GM12878 (cell line): ENCODE data around the gene TRERF1. TPM values are rescaled to one million over a fixed set of nuclear protein-coding genes. Genes with fewer than 3 reads are reported as not detected.

Source experiments
- ATAC-seq: fragments of 200-7000 bp; cut with Tn5 transposase; 3 replicates; pipeline ENCODE4 v1.9.1; 2020; ENCODE audit warnings: mild to moderate bottlenecking, moderate library complexity
- BruUV-seq: library from RNA; stranded (reverse); fragments of 400-500 nt; replicated peaks from 2 replicates; lab custom pipeline; 2021; lab: Mats Ljungman, UMichigan
- CTCF ChIA-PET: fragments of 300-600 bp; sonication (Branson Sonifier 250); formaldehyde crosslinking; extraction: SDS; loops from one replicate; lab custom pipeline; 2021; ENCODE audit warnings: inconsistent platforms; lab: Yijun Ruan, JAX
- POLR2A ChIA-PET: fragments of 350-600 bp; formaldehyde crosslinking; extraction: SDS; loops from one replicate; lab custom pipeline; 2021; ENCODE audit warnings: inconsistent platforms; lab: Charles Lee
- RAD21 ChIA-PET: fragments of 300-600 bp; sonication (Branson Sonifier 250); formaldehyde crosslinking; loops from one replicate; lab custom pipeline; 2023; ENCODE audit warnings: antibody characterized with exemption; ENCODE audit not compliant: unreplicated experiment; lab: Charles Lee
- SMC1A ChIA-PET: fragments of 300-600 bp; sonication (Branson Sonifier 250); formaldehyde crosslinking; loops from one replicate; lab custom pipeline; 2023; ENCODE audit not compliant: unreplicated experiment, uncharacterized antibody; lab: Charles Lee
- DNase-seq: peaks from one replicate; pipeline ENCODE4 v3.0.0-alpha.2; 2011; ENCODE audit warnings: low read depth, low spot score
- FAIRE-seq: peaks from 3 replicates; lab custom pipeline; 2011; peaks lifted over from hg19 to GRCh38; lab: Jason Lieb, UNC
- H2AFZ ChIP-seq: 2 replicates; pipeline ENCODE4 v1.6.0; 2011; ENCODE audit warnings: low read depth, low read length, control low read depth; ENCODE audit not compliant: control insufficient read depth
- H3K27ac ChIP-seq: 2 replicates; pipeline ENCODE4 v1.5.1; 2011; ENCODE audit warnings: control low read depth; ENCODE audit not compliant: control insufficient read depth, insufficient read depth
- H3K27me3 ChIP-seq, 2 experiments: replicated peaks in 1 of 2; 2 replicates each; pipeline versions ENCODE4 v1.6.0 to v1.6.1; 2011; ENCODE audit warnings: low read length in 1 of 2; ENCODE audit not compliant: control insufficient read depth in 2 of 2, insufficient read depth in 2 of 2
- H3K36me3 ChIP-seq, 2 experiments: 2 replicates each; pipeline ENCODE4 v1.5.1; 2011; ENCODE audit warnings: low read length in 1 of 2; ENCODE audit not compliant: control insufficient read depth in 2 of 2, insufficient read depth in 2 of 2
- H3K4me1 ChIP-seq: 2 replicates; pipeline ENCODE4 v1.6.1; 2011; ENCODE audit warnings: mild to moderate bottlenecking, low read length, moderate library complexity, mixed read lengths; ENCODE audit not compliant: control insufficient read depth, insufficient read depth
- H3K4me2 ChIP-seq: 2 replicates; pipeline ENCODE4 v1.6.0; 2011; ENCODE audit warnings: control low read depth; ENCODE audit not compliant: control insufficient read depth, insufficient read depth
- H3K4me3 ChIP-seq: fragments of 200-600 bp; sonication (generic); 2 replicates; pipeline ENCODE4 v1.5.1; 2016
- H3K79me2 ChIP-seq: 2 replicates; pipeline ENCODE4 v1.6.0; 2011; ENCODE audit warnings: low read length; ENCODE audit not compliant: control insufficient read depth, insufficient read depth
- H3K9ac ChIP-seq: 2 replicates; pipeline ENCODE4 v1.8.0; 2011; ENCODE audit warnings: low read length, control low read depth, mixed read lengths; ENCODE audit not compliant: control insufficient read depth, insufficient read depth
- H3K9me3 ChIP-seq: replicated peaks from 3 replicates; pipeline ENCODE4 v1.5.1; 2011; ENCODE audit warnings: mild to moderate bottlenecking, low read length; ENCODE audit not compliant: control insufficient read depth, insufficient read depth
- H4K20me1 ChIP-seq: 2 replicates; pipeline ENCODE4 v1.6.0; 2011; ENCODE audit not compliant: control insufficient read depth, insufficient read depth
- CREB1 ChIP-seq: IDR thresholded peaks from 2 replicates; pipeline ENCODE4 v1.6.1; 2012; ENCODE audit warnings: low read depth, mild to moderate bottlenecking, inconsistent platforms
- FOXM1 ChIP-seq: IDR thresholded peaks from 2 replicates; pipeline ENCODE4 v1.6.1; 2012; ENCODE audit warnings: low read depth, mild to moderate bottlenecking, inconsistent platforms, low read length, moderate library complexity
- MTA3 ChIP-seq: IDR thresholded peaks from 2 replicates; pipeline ENCODE4 v1.6.1; 2012; ENCODE audit warnings: low read length, inconsistent platforms, borderline replicate concordance
- NR2C2 ChIP-seq: IDR thresholded peaks from 2 replicates; pipeline ENCODE4 v1.6.1; 2011; ENCODE audit warnings: borderline replicate concordance, low read depth; ENCODE audit not compliant: control insufficient read depth, insufficient read length
- POLR2A ChIP-seq: IDR thresholded peaks from 2 replicates; pipeline ENCODE4 v1.6.1; 2011; ENCODE audit warnings: low read depth, mild to moderate bottlenecking, low read length
- SMAD5 ChIP-seq: IDR thresholded peaks from 2 replicates; pipeline ENCODE4 v1.6.1; 2016; ENCODE audit warnings: antibody characterized with exemption, low read depth
- SMARCA5 ChIP-seq: fragments of 450-650 bp; IDR thresholded peaks from 2 replicates; pipeline ENCODE4 v1.6.1; 2017; ENCODE audit warnings: mild to moderate bottlenecking
- STAT3 ChIP-seq: IDR thresholded peaks from 2 replicates; pipeline ENCODE4 v1.6.1; 2011; ENCODE audit warnings: low read depth, low read length, improper control_type of control experiment
- TARDBP ChIP-seq: IDR thresholded peaks from 2 replicates; pipeline ENCODE4 v1.6.1; 2016; ENCODE audit warnings: borderline replicate concordance
- YY1 ChIP-seq: IDR thresholded peaks from 2 replicates; pipeline ENCODE4 v1.6.1; 2011; ENCODE audit warnings: low read depth, mild to moderate bottlenecking, low read length
- WGBS: methylation state at CpG from one replicate; pipeline ENCODE4 v1.1.6; 2016; ENCODE audit warnings: low lambda C conversion rate; ENCODE audit not compliant: insufficient replicate concordance, insufficient coverage; ENCODE audit errors: missing lambda C conversion rate; 5-methylcytosine and 5-hydroxymethylcytosine counted together
- in situ Hi-C: fragments of 300-500 bp; cut with MboI; formaldehyde crosslinking; loops from 9 replicates; pipeline ENCODE4 v1.14.3; 2018; ENCODE audit warnings: mixed read lengths
- intact Hi-C: fragments of 100-400 bp; cut with micrococcal nuclease; formaldehyde crosslinking; loops from one replicate; pipeline ENCODE4 v1.14.2; 2022; ENCODE audit not compliant: unreplicated experiment
- polyA plus RNA-seq, 11 experiments: library from polyadenylated mRNA; depleted of rRNA in 4 of 11; unstranded in 6 of 11; stranded (reverse) in 5 of 11; fragments of >200 nt; fragmentation: Nextera tagmentation in 4 of 11; fragmentation: Illumina TruSeq in 1 of 11; extraction: Ambion mirVana in 4 of 11; extraction: Trizol in 1 of 11; gene quantifications; 1 replicate in 1 of 11; 2 replicates in 10 of 11; pipeline versions ENCODE4 v1.2.1 to v1.2.3, GENCODE V29; 2011 to 2016; ENCODE audit warnings: inconsistent platforms in 2 of 11, missing spikeins in 2 of 11, low read depth in 1 of 11
- total RNA-seq, 4 experiments: library from RNA; depleted of rRNA in 3 of 4; stranded (reverse); fragments of >200 nt in 3 of 4; fragmentation: Illumina TruSeq in 1 of 4; extraction: Trizol in 1 of 4; gene quantifications; 2 replicates each; pipeline versions ENCODE4 v1.2.1 to v1.2.3, GENCODE V29; 2013 to 2021
- TF ChIP-seq, protein P1 (sequence below): IDR thresholded peaks from 2 replicates; pipeline ENCODE4 v1.6.1; 2011; ENCODE audit warnings: low read depth, mild to moderate bottlenecking, low read length, moderate library complexity, borderline replicate concordance; ENCODE audit errors: extremely low read depth
- TF ChIP-seq, protein P2 (sequence below): IDR thresholded peaks from 2 replicates; pipeline ENCODE4 v1.6.1; 2012; ENCODE audit warnings: improper control_type of control experiment, low read depth, low read length; ENCODE audit not compliant: insufficient replicate concordance
- TF ChIP-seq, protein P3 (sequence below): fragments of 450-650 bp; formaldehyde crosslinking; IDR thresholded peaks from 2 replicates; pipeline ENCODE4 v1.4.0; 2022; ENCODE audit warnings: mild to moderate bottlenecking, moderate library complexity
- TF ChIP-seq, protein P4 (sequence below): fragments of 450-650 bp; IDR thresholded peaks from 2 replicates; pipeline ENCODE4 v1.6.1; 2017; ENCODE audit warnings: mild to moderate bottlenecking

Gene TRERF1
- total and polyA plus RNA-seq, 10 of the 15 experiments (the other 5 are each of a cell fraction or from before 2014, with no cell fraction given) = 2.2 to 19.4 (median 7.2) TPM

DNA sequence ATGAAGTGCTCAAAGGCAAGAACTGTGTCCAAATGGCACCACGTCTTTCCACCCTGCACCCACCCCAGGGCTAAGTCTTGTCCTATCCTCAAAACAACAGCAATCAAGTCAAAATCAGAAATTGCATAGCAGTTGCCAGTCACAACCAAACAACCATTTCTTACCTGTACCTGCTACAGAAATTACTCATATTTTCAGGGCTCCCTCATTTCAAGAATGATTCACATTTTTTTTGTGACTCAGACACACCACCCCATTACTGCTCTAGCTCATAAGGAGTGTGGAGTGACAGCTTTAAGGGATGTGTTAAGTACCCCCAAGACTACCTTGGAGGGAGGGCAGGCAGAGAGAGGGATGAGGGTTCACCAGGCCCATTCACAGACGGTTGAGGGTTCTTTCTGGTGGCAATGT, 111.7 kb downstream of the TRERF1 start:
- H3K4me1 ChIP-seq = peaks cover 10% of the 10 kb centered on the region
- peak; percentile 57 for DNase-seq
- no peaks in the 10 kb centered on the region for H4K20me1 ChIP-seq
- H3K4me3 ChIP-seq = no peak overlapping the region
- BruUV-seq = no TSS peak
- ATAC-seq = peak; percentile 95
- no peak overlapping the region for H2AFZ ChIP-seq
- no peaks in the 10 kb centered on the region for H3K79me2 ChIP-seq
- ChIA-PET POLR2A (interaction anchor here (0.6 to 1.3 kb wide), 2 partner anchors 49 to 167 kb away, joined by 3 read pairs; no protein-coding TSS in a partner anchor), CTCF (interaction anchor here (1.1 to 2.4 kb wide), 7 partner anchors 13 to 207 kb away, joined by 3 to 7 read pairs (median 4); no protein-coding TSS in a partner anchor), RAD21 (interaction anchor here (0.9 to 1.0 kb wide), 2 partner anchors 50 to 63 kb away, joined by 3 to 4 read pairs; no protein-coding TSS in a partner anchor), SMC1A (interaction anchor here (0.7 to 2.1 kb wide), 9 partner anchors 10 to 169 kb away, joined by 3 to 8 read pairs (median 4); no protein-coding TSS in a partner anchor)
- 0% methylated on average over 2 of the region's 2 CpGs for WGBS
- no peak overlapping the region for H3K9ac ChIP-seq
- intact Hi-C loops (no loop called here), in situ Hi-C loops (no loop called here)
- no peak overlapping the region for H3K27ac ChIP-seq
- no peaks in the 10 kb centered on the region; a peak in 1 of 4 replicates for H3K36me3 ChIP-seq
- FAIRE-seq = peak; percentile 56
- H3K9me3 ChIP-seq = no peaks in the 10 kb centered on the region
- H3K4me2 ChIP-seq = peak overlapping the region; percentile 23; the same call in 1 of the 2 replicates
- no peaks in the 10 kb centered on the region for H3K27me3 ChIP-seq
- TF ChIP-seq, protein P1, sequence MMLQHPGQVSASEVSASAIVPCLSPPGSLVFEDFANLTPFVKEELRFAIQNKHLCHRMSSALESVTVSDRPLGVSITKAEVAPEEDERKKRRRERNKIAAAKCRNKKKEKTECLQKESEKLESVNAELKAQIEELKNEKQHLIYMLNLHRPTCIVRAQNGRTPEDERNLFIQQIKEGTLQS = no peak
- TF ChIP-seq, protein P2, sequence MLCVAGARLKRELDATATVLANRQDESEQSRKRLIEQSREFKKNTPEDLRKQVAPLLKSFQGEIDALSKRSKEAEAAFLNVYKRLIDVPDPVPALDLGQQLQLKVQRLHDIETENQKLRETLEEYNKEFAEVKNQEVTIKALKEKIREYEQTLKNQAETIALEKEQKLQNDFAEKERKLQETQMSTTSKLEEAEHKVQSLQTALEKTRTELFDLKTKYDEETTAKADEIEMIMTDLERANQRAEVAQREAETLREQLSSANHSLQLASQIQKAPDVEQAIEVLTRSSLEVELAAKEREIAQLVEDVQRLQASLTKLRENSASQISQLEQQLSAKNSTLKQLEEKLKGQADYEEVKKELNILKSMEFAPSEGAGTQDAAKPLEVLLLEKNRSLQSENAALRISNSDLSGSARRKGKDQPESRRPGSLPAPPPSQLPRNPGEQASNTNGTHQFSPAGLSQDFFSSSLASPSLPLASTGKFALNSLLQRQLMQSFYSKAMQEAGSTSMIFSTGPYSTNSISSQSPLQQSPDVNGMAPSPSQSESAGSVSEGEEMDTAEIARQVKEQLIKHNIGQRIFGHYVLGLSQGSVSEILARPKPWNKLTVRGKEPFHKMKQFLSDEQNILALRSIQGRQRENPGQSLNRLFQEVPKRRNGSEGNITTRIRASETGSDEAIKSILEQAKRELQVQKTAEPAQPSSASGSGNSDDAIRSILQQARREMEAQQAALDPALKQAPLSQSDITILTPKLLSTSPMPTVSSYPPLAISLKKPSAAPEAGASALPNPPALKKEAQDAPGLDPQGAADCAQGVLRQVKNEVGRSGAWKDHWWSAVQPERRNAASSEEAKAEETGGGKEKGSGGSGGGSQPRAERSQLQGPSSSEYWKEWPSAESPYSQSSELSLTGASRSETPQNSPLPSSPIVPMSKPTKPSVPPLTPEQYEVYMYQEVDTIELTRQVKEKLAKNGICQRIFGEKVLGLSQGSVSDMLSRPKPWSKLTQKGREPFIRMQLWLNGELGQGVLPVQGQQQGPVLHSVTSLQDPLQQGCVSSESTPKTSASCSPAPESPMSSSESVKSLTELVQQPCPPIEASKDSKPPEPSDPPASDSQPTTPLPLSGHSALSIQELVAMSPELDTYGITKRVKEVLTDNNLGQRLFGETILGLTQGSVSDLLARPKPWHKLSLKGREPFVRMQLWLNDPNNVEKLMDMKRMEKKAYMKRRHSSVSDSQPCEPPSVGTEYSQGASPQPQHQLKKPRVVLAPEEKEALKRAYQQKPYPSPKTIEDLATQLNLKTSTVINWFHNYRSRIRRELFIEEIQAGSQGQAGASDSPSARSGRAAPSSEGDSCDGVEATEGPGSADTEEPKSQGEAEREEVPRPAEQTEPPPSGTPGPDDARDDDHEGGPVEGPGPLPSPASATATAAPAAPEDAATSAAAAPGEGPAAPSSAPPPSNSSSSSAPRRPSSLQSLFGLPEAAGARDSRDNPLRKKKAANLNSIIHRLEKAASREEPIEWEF = no peak
- no peak for TF ChIP-seq SMAD5
- no peak for TF ChIP-seq NR2C2
- no peak for TF ChIP-seq TARDBP
- TF ChIP-seq STAT3 = no peak
- TF ChIP-seq, protein P3, sequence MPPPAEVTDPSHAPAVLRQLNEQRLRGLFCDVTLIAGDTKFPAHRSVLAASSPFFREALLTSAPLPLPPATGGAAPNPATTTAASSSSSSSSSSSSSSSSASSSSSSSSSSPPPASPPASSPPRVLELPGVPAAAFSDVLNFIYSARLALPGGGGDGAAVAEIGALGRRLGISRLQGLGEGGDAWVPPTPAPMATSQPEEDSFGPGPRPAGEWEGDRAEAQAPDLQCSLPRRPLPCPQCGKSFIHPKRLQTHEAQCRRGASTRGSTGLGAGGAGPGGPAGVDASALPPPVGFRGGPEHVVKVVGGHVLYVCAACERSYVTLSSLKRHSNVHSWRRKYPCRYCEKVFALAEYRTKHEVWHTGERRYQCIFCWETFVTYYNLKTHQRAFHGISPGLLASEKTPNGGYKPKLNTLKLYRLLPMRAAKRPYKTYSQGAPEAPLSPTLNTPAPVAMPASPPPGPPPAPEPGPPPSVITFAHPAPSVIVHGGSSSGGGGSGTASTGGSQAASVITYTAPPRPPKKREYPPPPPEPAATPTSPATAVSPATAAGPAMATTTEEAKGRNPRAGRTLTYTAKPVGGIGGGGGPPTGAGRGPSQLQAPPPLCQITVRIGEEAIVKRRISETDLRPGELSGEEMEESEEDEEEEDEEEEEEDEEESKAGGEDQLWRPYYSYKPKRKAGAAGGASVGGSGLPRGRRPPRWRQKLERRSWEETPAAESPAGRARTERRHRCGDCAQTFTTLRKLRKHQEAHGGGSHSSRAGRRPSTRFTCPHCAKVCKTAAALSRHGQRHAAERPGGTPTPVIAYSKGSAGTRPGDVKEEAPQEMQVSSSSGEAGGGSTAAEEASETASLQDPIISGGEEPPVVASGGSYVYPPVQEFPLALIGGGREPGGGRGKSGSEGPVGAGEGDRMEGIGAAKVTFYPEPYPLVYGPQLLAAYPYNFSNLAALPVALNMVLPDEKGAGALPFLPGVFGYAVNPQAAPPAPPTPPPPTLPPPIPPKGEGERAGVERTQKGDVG = no peak
- peak; percentile 97 for TF ChIP-seq FOXM1
- TF ChIP-seq, protein P4, sequence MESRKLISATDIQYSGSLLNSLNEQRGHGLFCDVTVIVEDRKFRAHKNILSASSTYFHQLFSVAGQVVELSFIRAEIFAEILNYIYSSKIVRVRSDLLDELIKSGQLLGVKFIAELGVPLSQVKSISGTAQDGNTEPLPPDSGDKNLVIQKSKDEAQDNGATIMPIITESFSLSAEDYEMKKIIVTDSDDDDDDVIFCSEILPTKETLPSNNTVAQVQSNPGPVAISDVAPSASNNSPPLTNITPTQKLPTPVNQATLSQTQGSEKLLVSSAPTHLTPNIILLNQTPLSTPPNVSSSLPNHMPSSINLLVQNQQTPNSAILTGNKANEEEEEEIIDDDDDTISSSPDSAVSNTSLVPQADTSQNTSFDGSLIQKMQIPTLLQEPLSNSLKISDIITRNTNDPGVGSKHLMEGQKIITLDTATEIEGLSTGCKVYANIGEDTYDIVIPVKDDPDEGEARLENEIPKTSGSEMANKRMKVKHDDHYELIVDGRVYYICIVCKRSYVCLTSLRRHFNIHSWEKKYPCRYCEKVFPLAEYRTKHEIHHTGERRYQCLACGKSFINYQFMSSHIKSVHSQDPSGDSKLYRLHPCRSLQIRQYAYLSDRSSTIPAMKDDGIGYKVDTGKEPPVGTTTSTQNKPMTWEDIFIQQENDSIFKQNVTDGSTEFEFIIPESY = no peak
- TF ChIP-seq CREB1 = peak; percentile 71; the same call in 1 of the 2 replicates
- TF ChIP-seq SMARCA5 = no peak
- TF ChIP-seq YY1 = no peak
- peak; percentile 96 for TF ChIP-seq MTA3
- no peak for TF ChIP-seq POLR2A
